Renal cortex interstitium (tissue), 11 donors: ENCODE results near the gene PEPD. TPM values are rescaled to one million over a fixed set of nuclear protein-coding genes. Genes with fewer than 3 reads are reported as not detected.

ENCODE experiments used
- DNase-seq, 11 donors: peaks; one replicate each; pipeline ENCODE4 v3.0.0-alpha.2; 2013; ENCODE audit warnings: low read depth in 9 of 11, low spot score in 4 of 11; ENCODE audit errors: extremely low read depth in 1 of 11
- polyA plus RNA-seq, 3 donors: library from polyadenylated mRNA; unstranded; fragments of 120-200 nt; gene quantifications; one replicate each; pipeline ENCODE4 v1.2.1, GENCODE V29; 2013; ENCODE audit not compliant: insufficient read length in 3 of 3

The PEPD gene
- polyA plus RNA-seq, 3 donors, result 106 to 122 (median 112) TPM

DNA sequence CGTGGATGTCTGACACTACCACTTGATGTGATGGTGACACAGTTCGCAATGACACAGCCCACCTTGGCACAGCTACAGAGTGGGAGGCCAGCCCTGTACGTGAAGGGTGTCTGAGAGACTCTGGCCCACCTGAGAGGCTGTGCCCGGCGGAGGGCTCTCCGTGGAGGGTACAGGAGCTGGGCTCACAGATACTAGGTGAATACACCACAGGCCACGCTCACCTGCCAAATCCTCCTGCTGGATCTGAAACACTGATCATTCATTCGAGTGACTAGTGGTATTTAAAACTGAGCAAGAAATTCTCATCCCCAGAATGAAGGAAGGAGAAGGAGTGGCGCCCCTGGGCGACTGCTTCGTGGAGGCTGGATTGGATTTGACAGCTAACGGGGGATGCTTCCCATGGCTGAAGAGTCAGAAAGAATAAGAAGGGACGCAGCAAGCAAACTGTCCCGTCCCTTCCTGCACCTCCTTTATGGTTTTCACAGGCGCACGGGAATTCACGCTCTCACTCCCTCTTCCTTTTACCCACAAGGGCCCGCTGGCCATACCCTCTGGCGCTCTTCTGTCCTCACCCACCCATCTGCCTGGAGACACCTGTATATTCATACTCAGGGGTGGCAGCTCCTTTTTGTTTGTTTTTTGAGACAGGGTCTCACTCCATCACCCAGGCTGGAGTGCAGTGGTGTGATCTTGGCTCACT, 123.1 kb downstream of the PEPD start:
- no peak for DNase-seq

DNA sequence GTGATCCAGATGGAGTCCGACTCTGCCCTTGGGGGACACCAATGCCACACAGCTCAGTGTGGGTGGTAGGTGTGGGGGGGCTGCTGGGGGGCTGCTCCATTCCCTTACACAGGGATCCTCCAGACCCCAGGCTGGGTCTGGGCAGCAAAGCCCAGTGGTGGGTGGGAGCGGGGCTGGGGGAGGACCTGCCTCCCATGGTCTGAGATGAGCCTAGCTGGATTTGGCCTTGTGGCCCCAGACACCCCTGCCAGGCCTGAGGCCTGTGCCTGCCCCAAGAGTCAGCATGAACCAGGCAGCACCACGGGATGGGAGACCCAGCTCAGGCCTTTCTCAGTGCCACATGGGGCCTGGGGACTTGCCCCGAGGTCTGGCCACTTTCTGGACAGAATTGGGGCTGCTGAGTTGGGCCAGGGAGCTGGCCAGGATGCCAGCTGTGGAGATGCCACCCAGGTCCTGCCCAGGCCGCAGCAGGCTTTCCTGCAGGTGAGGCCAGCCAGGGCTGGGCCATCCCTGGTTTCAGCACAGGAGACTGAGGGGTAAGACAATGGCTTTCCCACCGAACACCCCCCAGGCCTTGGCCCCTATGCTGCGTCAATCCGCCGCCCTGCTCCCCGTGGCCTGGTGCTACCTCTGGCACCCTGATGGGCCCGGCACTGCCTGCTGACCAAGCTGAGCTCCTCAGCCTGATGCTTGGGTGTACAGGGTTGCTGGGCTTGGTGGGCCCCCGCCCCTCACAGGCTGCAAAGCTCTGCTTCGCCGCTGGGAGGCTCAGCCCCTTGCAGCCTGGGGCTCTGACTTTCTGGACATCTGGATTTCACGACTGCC, 123.8 kb downstream of the PEPD start:
- no peak for DNase-seq

DNA sequence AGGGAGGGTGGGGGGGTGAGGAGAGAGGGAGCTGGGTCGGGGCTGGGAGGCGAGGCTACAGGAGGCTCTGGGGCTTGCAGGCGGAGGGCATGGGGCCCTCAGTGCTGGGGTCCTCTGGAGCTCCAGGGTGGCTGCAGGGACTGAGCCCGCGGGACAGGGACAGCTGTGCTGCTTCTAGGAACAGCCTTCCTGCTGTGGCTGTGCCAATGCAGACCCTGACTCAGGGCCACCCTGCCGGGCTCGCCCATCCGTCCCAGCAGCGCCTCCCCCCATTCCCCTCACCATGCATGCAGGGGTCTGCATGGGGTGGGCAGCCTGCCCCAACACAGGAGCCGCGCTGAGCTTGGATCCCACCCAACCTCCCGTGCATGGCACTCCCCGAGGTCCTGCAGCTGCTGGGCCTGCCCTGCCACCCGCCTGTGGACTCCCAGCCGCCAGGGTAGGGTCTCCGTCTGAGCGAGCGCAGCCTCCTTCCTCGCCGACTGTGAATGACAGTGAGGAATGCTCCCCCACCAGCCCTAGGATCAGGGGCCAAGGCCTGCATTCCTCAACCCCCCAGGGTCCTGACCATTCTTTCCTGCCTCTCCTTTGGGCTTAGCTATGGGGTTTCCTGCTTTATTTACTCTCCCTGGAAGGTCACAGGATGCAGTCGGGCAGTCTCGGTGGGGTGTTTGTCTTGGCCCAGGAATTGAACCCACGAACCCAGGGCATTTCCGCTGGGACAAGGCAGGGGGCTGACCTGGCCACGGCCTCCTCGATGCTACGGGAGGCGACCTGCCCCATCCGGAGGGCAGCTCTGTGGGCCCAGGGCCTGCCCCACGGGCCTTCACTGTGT, 124.7 kb downstream of the PEPD start:
- peak in 2 of 11 donors; percentile 35 to 36 for DNase-seq

DNA sequence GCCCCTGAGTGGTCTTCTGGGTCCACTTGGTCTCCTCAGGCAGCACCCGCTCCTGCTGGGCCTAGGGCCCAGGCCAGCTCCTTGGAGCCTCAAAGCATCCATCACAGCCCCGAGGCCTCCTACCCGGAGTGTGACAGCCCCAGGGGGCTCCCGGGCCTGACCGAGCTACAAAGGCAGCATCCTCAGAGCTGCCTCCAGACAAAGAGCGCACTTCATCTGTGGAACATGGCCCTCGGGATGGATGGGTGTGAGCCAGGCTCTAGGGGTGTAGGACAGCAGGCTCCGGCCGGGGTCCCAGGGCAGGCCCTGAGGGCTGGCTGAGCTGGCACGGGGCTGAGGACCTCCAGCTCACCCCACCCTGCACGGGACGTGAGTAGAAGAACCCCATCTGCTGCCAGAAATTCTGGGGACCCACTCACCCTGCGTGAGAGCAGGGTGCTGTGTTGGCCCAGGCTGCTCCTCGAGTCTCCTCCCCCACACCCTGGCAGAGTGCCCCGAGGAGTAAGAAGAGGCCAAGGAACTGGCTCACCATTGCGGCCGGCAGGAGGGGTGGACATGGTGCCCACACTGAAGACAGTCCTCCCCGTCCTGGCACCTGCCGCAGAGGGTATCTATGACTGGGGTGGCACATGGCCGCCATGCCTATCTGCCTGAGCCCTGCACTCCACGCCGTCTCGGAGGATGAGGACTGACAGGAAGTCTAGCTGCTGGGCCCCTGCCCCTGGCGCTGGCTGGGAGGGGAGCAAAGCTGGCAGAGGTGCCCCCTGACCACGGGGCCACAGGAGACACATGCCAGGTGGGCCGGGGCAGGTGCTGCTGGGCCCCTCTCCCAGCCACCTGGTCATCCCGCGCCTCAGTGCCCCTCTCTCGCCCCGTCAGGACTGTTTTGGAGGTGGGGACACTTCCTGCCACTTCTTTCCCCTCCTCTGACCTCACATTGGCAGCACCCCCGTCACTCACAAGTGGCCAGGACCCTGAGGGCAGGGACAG, 125.7 kb downstream of the PEPD start:
- DNase-seq, result no peak

DNA sequence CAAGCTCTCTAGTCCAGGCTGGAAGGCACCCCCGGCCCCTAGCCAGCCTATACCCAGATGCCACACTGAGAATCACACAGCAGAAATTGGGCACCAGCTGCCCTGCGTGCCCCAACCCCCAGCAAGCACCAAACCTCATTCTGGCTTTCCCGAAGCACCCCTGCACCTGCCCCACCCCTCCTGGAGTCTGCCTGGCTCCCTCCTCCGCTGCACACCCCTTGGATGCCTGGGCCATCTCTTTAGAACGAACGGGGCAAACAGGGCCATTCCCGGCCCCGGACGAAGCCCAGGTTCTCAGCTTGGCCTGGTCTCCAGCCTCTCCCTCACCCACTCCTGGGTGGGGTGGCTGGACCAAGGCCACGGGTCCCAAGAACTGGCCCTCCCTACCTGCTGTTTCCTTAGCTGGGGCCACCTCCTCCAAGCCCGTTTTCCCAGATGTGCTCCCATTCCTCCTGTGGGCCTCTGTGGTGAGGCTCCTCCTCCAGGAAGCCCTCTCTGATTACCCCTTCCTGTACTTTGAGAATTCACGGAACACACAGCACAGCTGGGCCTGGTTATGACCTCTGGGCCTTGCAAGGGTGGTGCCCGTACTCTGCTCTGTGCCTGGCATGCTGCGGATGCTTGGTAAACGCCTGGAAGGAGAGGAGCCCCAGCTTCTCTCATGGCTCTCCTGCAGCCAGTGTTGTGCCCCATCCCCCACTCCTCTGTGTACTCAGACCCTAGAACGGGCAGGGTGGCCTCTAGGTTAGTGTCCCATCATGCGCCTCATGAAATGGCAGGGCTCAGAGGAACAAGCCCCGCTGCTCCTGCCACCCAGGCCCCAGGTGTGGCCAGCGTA, 126.6 kb downstream of the PEPD start:
- DNase-seq, result no peak

DNA sequence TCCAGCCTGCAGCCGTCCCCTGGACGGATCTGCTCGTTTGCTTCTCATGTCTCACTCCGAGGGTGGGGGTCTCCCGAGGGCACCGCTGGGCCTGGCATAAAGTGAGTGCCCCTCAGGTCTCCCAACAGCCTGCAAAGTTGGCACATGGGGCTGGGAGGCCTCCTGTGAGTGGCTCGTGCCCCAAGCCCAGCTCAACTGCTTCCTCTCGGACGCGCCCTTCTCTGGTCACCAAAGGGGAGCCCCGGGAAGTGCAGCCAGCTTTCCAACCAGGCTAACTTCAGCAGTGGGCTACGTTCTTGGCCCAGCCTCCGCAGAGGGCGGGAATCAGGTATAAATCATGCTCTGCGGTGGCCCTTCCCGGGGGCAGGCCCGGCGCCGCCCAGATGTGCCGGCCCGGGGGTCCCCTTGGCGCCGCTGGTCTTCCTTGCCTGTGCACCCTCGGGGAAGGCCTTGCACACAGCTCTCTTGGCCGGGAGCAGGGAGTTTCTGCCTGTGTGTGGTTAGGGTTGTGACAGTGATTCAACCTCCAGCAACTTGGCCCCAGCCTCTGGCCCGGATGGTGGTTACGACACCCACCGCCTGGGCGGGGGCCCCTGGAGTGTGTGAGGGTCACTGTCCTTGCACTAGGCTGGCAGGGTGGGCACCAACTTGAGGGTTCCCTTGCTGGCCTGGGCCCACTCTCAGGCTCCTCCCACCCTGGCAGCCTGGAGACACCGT, 127.4 kb downstream of the PEPD start:
- DNase-seq, result no peak

DNA sequence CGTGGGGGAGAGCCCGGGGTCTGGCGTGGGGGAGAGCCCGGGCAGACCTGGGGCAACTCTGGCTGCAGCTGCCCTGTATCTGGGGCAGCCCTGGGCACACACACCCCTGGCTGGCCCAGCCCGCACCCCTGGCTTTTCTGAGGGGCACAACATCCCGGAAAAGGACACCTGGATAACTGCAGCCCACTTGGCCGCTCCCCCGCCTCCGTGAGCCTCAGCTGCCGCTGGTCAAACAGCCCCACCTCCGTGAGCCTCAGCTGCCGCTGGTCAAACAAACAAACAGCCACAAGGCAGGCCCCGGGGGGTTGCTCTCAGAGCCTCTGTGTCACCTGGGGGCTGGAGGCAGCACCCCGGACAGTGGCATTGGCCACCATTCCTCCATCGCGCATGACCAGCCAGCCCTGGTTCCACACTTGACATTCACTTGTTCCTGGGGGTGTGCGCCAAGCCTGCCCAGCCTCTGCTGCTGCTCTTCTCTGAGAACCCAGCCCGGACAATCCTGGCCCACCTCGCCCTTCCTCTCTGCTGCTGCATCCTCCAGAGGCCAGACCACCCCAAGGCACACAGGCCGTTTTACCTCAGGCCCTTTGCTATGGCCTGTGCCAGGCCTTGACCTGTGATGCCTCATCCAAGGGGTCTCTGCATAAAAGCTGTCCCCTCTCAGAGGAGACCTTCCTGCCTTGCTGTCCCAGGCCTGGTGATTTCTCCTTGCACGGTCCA, 128.1 kb downstream of the PEPD start:
- no peak for DNase-seq

DNA sequence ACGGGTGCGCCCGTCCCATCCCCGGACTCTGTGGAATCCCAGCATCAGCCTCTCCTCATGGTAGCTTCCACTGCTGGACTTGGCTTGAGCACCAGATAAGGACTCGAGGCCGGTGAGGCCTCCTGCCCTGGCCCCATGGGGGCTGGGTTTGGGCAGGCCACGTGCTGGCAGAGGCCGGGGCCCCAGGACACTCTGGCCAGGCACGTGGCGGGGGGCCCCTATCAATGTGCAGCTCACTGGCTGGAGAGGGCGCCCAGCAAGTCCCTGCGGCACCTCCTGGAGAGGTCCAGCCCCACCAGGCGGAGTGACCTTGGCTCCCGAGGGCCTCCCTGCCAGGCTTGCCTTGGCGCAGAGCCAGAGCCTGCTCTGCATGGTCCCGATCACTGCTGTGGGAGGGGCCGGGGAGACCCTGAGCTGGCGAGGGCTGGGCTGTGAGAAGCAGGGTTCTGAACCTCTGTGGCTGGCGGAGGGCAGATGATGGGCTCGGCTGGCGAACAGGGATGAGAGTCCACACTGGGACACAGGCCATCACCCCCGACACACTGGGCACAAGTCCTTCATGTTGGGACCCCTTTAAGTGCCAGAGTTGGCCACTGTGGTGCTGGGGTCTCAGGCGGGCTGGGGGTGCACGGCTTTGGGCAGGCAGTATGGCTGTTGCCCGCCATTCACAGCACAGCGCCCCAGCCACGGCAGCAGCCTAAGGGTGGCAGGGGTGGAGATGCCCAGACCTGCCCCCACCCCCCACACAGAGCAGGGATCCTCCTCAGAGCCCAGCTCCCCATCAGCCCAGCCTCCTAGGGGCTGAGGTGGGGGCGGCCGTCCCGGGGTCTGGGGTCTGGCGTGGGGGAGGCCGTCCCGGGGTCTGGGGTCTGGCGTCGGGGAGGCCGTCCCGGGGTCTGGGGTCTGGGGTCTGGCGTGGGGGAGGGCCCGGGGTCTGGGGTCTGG, 129.0 kb downstream of the PEPD start:
- DNase-seq, result peak in 1 of 11 donors; percentile 41

DNA sequence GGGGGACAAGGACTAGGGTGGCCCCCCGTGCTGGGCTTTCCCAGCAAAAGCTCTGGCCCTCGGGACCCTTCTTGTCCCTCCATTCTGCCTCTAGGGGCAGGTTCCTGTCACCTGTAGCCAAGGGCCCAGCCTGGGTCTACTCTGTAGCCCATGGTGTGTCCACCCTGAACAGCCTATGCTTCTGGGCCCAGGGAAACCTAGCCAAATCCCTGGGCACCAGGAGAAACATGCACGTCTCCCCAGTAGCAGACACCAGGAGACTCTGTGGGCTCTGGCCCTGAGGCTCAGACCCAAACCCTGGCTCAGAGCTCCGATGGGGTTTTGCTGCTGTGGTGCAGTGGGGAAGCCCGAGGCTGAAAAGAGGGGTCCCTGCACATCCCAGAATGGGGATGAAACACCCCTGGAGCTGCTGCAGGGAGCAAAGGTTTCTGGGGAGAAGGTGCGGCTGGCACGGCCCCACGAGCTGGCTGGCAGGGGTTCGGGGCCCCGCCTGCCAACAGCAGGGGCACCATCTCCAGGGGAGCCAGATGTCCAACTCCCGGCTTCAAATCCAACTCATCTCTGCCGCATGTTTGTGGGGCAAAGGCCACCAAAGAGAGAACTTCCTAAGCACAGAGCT, 129.9 kb downstream of the PEPD start:
- DNase-seq, result no peak

DNA sequence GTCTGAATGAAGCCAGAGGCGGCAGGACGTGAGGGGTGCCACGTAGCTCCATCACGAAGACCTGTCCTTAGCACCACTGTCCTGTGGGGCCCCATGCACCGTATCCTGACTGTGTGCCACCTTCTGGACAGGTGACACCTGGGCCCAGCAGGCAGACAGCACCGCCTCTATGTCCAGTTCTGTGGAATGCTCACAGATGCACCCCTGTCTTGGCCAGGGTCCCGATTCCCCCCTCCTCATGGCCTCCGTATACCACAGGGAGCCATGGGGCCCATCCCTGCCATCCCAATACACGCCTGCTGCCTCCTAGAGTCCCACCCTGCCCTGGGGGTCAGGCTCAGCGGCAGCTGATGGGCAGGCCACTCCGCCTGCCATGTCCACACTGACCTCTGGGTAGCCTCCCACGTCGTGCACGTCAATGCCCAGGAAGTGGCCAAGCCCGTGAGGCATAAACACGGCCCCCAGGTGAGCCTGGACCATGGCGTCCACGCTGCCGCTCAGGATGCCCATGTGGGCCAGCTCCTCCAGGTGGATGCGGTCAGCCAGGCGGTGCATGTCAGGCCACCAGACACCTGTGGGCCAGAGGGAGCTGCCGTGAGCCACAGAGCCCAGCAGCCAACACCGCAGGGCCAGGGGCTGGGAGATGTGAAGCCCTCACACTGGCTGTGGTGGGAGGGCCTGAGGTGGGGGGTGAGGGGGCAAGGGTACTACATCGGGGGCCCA, 130.5 kb downstream of the PEPD start:
- DNase-seq, result no peak

DNA sequence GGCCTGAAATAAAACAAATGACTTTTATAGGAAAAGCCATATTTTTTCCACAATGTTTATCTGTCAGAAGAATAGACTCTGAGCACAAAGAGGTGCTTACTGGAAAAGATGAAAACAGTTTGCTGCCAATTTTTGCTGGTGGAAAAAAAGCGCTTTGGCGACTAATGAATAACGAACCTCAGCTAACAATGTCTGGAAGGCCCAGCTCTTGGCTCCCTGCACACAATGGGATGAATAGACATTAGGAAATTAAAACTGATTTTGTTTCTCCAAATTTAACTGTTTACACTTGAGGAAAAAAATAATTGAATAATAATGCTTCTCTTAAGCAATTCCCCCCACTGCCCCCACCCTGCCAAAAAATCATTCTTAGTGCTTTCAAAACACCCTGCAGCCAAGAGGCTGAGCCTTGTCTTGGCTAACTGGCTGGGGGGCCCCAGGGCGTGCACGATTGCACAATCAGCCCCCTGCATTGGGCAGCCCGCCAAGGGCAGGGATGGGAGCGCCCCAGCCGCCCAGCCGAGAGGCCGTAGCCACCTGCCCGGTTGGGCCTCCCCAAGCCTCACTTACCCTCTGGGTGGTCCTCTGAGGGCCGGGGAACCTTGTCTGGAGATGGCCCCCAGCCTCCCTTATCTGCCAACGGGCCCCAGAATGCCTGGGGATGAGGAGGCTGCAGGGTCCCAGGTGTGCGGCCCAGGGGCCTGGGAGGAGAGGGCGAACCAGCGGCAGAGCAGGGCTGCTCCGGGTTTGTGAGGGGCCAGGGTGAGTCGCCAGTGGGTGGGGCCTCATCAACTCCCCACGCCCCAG, 131.3 kb downstream of the PEPD start:
- DNase-seq, result no peak

DNA sequence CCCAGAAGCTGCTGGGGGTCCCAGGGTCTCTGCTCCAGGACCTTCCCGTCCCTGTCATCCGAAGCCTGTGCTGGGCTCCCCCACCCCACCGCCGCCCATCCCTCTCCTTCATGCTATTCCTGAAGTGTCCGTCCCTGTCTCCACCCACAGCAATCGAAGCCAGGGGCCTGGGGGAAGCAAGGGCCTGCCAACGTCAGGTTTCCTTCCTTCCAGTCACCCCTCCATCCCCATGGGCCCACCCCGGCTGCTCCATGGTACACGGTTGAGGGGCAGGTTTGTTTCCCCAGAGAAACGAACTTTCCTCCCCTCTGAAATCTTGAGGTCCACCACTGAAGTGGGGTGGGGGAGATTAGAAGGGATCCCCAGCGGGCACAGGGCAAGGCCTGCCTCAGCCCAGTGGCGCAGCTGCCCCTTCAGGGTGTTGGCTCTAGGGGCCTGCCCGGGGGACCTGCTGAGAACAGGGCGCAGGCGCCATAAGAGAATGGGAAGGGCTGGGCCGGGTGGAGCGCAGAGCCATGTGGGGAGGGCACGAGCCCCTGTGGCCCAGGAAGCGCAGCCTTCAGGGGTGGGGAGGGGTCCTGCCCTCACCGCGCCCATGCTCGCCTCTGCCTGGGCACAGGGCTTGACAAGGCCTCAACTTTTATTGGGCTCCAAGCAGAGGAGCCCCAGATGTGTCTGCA, 132.0 kb downstream of the PEPD start:
- no peak for DNase-seq
